Epidermal melanocyte (primary cell): ENCODE results near the gene PTX3.

ENCODE experiments used
- DNase-seq: peaks from one replicate; pipeline ENCODE4 v3.0.0; 2011; ENCODE audit warnings: low spot score; ENCODE audit not compliant: insufficient read length

PTX3 gene

DNA sequence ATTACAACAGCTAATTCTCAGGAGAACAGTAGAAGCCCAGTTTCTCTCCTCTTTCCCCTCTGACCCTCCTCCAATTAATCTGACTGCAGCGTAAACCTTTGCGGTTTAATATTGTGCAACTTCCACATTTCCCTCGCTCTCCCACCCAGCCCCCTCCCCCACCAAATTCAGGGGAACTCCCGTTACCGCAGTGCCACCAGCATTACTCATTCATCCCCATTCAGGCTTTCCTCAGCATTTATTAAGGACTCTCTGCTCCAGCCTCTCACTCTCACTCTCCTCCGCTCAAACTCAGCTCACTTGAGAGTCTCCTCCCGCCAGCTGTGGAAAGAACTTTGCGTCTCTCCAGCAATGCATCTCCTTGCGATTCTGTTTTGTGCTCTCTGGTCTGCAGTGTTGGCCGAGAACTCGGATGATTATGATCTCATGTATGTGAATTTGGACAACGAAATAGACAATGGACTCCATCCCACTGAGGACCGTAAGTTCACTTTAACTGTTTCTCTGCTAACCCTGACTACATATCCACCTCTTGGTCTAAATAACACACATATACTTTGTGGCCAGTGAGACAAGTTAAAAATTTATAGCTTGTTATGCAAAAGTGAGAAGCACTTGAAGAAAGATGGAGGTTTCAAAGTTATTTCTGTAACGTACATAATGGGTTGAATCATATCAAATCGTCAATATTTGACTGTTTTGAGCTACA is at the start of gene PTX3:
TSS of gene PTX3 (plus strand) at position 268 of the 709 bp plus-strand sequence. CDS start at position 352, 84 bp downstream.
- DNase-seq: no peak

DNA sequence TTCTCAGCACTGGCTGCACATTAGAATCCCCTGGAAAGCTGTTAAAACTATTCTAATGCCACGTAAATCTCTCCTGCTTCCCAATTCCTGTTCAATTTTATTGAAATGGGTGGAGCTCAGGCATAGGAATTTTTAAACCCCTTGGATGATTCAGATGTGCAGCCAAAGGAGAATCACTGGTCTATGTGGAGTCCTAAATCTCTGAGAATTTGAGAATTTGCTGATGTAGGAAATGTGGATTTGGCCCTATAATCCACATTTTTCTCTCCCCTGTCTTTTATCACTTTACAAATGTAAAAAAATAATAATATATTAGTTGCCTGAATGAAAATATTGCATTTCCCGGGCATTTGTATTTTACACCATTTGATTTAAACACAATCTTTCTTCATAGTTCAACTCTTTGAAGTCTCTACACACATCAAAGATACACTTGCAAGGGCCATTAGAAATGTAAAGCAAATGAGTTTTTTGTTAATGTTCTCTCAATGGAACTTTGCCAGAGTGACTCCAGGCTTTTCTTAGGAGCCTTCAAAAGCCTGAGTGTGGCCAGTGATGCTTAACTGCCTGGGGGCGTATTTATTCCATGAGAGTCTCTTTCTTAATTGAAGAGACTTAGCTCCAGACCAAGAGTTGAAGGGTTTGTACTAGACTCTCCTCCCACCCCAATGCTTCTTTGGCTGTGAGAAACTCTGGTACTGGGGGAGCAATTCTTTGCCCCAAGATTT is 48.8 kb upstream of the PTX3 start:
- peak; percentile 33 for DNase-seq

DNA sequence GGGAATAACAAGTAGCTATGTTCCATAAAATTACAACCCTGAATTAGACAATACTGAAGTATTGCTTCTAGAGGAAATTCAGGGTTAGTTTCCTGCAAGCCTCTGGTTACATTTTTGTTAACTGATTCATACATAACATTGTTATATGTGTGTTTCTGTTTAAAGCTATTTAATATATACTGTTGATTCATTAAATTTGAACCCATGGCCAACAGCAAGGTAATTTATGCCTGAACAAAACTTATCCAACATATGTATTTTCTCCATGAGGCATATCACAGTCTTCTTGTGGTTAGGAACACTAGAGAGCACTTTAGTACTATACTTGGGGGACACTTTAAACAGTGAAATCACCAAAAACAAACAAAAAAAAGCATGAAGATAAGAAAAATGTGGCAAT is 47.7 kb upstream of the PTX3 start:
- DNase-seq: no peak

DNA sequence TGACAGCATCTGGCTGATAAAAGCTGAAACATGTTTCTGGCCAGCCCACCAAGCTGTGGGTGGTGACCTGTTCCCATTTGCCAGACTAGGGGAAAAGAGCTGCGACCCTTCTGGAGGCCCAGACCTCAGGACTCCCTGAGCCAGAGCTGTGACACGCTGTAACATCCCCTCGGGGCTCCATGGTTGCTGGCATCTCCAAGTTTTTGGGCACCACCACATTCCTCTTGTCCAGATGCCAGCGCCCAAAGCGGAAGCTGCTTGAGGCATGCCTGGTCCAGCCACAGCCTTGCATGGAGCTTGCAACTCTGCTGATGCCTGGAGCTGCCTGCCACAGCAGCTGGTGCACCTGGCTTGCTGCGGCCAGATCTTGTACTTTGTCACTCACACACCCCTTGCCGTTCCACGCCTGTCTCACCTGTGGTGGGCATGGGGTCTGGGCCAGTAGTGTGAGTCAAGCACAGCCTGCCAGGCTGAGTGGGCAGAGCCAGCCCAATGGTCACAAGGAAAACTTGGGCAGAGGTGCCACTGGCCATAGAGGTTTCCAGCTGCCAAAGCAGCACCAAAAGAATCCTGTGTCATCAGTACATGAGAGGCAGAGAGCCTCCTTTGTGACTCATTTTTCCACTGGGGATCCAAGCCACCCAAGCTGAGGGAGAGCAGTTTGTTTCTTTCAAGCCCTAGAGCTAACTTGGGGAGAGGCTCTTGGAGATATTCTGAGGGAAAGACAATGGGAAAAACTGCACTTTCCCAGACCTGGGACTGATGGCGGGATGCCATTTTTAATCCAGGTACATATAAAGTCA is 45.7 kb upstream of the PTX3 start:
- DNase-seq: no peak

DNA sequence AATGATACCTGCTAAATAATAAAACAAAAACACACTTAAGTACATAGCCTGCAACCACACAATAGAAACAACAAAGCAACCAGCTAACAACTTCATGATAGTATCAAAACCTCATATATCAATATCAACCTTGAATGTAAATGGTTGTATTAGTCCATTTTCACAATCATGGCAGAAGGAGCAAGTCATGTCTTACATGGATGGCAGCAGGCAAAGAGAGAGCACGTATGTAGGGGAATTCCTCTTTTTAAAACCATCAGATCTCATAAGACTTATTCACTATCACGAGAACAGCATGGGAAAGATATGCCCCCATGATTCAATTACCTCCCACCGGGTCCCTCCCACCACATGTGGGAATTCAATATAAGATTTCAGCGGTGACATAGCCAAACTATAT is 44.5 kb upstream of the PTX3 start:
- no peak for DNase-seq

DNA sequence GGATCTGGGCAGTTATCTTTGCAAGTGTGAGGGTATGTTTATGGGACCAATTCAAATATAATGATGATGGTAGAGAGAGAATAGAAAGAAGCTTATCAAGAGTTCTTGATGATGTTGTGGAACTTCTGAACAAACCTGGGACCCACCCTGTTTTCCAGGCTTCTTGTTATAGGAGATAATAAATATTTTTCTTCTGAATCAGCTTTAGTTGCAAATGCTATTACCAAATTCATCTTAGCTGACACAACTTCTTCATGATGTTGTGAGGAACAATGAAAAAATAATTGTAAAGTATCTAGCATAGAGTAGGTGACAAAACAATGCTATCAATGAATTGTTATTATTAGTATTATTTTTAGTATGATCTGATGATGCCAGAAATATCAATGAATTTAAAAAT is 43.5 kb upstream of the PTX3 start:
- DNase-seq: no peak

DNA sequence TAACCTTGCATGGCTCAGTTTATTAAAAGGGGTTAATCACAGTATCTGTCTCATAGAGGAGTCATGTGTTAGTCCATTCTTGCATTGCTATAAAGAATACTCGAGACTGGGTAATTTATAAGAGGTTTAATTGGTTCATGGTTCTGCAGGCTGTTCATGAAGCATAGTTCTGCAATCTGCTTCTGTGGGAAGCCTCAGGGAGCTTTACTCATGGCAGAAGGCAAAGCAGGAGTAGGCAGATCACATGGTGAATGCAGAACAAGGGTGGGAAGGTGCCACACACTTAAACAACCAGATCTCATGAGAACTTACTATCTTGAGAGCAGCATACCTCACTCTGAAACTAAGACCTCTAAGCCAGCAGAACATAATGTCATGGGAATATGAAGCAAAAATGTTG is 42.2 kb upstream of the PTX3 start:
- no peak for DNase-seq

DNA sequence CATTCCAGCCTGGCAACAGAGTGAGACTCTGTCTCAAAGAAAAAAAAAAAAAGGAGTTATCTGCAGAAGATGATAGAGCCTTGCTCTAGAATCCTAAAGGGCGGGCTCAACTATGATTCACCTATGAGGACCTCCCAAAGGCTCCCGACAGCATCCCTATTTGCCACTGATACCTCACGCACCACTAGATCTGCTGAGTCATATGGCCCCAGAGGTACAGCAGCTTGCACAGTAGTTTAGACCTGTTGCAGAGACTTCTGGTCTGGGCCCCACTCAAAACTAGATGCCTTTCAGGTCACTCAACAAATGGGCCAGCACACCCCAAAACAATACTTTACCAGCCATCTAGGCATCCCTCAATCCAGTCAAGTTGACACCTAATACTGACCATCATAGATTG is 38.1 kb upstream of the PTX3 start:
- no peak for DNase-seq

DNA sequence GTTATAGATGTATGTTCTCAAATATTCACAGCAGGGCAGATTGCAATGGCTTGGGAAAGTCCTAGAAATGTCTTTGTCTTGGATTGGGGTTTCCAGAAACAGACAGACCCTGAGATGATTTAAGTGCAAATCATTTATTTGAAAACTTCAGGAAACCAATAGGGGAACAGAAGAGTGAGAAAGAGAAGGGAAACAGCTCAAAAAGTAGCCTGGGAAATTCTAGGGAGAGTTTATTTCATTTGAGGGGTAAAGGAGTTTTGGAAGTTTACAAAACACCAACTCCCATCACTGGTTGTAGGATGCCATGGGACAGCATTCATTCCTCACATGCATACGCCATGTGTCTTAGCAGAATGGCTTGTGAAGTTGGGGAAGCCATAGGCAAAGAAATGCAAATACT is 32.3 kb upstream of the PTX3 start:
- no peak for DNase-seq

DNA sequence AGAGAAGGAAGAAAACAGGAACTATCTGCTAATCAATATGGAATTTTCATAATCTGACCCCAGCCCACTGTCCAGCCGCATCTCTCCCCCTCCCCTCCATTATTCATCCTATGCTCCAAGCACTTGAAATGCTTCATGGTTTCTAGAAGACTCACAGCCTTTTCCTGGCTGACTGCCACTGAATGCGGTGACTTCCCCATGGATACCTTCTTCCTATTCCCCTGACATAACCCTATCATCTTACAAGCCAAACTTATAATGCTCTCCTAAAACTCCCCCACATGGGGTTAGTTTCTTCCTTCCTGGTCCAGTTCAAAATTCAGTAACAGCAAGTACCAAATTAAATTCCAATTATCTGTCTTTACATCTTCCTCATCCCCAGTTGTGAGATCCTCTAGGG is 31.2 kb upstream of the PTX3 start:
- DNase-seq: no peak

DNA sequence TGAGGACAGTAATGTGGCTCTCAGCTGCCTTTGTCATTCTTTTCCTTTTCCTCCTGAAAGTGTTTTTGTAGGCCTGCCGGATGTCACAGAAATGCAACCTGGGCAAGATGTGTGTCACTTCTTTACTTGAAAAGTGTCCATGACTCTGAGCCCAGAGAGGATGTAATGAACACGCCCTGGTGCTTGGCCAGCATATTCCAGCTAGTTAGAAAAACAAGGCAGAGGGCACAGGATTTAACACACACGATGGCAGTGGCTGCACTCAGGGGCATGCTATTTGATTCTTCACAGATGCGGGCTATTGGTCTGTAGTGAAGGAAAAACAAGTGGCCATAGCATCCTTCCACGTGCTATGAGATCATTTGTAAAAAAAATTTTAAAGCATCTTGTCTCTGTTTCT is 30.3 kb upstream of the PTX3 start:
- no peak for DNase-seq

DNA sequence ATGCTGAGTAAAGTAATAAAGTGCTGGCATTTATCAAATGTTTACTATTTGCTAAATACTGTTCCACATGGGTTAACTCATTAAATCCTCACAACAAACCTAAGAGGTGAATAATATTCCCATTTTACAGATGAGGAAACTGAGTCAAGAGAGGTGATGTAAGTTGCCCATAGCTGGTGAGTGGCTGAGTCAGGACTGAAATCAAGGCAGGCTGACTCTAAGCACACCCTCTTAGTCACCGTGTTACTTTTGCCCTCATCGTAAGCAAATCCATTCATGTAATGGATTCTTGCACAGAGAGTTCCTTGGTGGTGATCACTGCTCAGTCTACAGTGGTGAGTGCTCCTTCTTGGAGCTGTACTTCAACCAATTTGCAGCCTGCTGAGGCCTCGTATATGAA is 28.9 kb upstream of the PTX3 start:
- no peak for DNase-seq

DNA sequence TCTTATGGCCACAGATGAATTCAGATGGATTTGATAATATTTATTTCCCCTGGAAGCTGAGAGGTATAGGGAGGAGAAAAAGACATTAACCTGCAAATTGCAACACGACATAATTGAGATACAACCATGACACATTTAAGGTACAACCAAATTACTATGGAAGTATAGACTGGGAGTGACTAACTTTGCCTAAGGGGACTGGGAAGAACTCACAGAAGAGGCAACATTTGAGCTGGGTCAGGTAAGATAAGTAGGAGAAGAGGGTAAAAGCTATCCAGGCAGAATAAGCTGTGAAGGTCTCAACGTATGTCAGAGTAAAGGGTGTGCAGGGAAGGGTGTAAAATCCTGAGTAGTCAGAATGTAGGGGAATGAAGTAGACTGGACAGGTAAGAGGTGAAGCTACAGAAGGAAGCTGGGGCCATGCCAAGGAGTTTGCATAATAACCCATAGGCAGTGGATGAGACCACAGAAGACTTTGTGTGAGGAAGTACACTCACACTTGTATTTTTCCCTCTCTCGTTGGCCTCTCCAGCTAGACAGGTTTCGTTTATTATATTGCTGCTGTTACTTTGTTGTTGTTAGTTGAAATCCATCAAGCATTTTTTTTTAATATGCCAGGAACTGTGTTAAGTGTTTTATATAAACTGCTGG is 28.0 kb upstream of the PTX3 start:
- no peak for DNase-seq

DNA sequence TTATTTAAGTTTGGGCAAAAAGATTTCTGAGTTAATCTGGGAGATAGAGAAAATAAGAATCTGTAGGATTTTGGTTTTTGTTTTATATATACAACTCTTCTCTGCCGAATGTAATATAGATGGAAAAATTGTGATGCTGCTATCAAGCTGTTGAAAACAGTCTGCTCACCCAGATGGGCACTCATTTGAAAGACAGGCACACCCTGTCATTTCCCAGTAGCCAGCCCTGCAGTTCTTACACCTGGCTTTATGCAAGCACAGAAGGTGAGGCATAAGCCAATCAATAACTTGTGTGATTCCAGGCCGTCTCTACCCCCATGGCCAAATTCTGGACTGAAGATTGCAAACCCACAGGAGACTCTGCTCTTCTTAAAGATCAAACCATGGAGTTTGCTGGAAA is 27.1 kb upstream of the PTX3 start:
- DNase-seq: no peak

DNA sequence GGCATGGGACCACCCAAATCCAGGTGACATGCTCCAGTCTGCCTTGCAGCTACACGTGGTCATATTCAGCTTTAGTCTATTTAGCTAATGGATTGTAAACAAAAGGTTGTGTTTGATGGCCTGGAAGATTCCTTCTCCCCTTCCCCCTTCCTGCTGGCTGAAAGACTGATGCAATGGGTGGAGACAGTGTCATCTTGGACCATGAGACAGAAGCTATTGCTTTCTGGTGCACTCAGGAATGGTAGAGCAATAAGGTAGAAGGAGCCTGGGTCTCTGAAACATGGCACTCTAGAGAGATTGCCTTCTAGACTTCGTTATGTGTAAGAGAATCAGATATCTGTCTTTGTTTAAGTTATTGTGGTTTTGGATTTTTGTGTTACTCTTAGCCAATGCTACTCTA is 25.7 kb upstream of the PTX3 start:
- no peak for DNase-seq

DNA sequence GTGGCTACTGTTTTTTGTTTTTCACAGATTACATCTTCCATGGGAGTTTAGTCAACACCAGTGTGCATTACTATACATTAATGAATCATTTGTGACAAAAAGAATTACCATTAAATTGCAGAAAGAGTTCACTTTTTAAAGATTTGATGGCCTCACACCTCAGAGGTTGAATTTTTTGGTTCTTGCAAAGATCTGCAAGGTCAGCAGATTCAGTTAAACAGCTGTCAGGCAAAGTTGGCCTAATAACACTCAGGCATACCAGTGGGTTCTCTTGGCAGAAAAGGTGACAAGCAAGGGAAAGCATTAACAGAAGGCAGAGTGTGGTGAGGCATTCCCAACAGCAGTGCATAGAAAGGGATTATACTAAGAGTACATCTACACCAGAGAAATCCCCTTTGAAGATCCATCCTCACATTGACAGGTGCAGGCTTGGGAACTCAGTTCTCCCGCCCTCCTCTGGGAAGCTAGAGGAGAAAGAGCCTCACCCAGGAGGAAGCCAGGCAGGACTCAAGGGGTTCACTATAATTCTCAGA is 24.3 kb upstream of the PTX3 start:
- DNase-seq: no peak

DNA sequence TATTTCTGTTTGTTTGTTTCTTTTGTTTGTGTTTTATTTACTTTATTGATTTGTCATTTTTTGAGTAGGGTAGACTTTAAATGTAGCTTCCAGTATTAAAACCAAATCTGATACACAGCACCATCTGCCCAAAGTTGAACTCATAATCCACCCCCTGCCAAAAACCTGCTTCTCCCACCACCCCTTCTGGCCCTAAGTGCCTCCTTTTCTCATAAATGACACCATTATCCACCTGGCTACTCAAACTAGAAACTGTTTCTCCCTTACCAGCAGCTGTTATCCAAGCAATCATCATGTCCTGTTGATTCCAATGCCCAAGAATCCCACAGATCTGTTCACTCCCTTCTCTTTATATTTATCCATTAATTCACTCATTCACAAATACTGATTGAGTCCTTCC is 21.8 kb upstream of the PTX3 start:
- DNase-seq: no peak

DNA sequence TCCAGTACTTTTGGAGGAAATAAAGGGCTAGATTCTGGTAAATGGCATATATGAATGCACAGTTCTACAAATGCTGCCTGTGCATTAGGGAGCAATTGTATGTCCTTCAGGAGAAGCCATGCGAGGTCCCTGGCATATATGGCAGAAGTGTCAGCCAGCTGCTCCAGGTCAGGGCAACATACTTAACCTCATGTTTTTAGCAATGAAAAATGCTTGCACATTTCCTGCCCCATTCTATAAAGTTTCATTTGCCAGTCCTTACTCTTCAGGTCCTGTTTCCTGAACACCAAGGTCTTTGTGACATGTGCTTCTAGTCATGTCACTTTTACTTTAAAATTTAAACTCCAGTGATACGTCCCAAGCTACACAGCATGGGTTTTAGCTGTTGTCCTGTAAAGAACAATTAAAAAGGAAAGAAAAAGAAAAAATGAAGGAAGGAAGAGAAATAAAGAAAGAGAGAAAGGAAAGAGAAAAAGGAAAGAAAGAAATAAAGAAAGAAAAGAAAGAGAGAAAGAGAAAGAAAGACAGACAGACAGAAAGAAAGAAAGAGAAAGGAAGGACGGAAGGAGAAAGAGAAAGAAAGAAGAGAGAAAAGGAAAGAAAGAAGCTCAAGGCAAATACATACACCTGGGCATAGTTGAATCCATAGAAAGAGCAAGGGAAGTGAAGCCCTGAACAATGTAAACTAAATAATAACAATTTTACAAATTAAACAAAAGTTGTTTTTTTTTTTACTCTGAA is 20.1 kb upstream of the PTX3 start:
- no peak for DNase-seq

DNA sequence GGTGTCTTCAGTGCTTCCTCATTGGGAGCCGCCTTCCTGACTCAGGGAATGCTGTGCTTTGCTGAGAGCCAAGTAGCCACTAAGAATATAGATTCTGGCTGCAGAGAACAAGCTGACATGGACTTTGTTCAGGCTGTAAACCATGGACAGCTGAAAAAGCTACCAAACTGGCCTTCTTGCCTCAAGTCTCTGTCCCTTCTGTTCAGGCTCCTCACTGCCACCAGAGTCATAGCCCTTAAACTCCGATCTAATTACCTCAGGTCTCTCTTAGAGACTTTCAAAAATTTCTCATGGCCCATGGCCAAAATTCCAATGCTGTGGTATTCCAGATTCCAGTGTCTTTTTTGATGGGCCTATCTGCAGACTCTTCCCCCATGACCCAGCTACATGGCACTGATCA is 19.4 kb upstream of the PTX3 start:
- no peak for DNase-seq

DNA sequence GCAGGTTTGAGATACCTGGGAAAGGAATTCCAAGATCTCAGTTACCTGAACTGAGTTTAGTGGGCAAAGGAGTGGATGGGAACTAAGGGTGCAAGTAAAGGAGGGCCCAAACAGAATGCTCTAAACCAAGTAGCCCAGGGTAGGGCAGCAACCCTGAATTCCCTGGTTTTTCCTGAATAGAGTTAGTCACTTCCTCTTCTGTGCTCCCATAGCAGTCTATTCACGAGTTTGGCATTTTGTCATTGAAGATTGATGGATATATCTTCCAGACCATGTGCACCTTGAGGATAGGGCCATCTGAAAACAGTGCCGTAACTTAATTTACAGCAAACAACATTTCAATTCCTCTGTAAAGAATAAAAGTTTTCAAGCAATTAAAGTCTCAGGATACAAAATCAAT is 18.5 kb upstream of the PTX3 start:
- DNase-seq: no peak

DNA sequence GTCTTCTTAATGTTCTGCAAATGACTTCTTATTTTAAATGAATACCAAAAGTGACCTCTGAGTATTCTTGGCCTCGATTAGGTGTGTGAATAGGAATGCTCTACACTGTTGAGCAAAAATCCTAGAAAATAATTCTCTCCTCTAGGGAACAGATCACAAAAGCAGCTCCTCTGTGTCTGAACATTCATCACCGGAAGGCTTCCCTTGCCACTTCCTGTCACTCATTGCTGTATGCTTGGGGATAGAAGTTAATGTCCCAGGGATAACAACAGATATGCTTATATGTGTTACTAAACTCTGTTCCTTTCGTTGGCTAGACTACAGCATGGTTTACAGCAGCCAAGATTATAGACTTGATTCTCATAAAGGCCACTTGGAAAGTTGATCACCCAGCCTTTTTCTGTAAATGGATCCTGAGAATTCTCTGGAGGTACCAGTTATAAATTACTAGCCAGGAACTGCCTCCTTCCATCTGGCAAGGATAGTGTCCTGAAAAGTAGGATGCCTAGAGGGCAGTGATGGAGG is 16.0 kb upstream of the PTX3 start:
- DNase-seq: no peak
